CD4-positive, CD25-positive, alpha-beta regulatory T cell (primary cell): ENCODE results near the gene CCL4. TPM values are rescaled to one million over a fixed set of nuclear protein-coding genes. Genes with fewer than 3 reads are reported as not detected.

ENCODE experiments used
- ATAC-seq, 2 donors: fragments of 150-1000 bp; cut with Tn5 transposase; one replicate each; pipeline ENCODE4 v1.10.0; 2021; ENCODE audit warnings: low read depth in 2 of 2, moderate number of reproducible peaks in 2 of 2, moderate library complexity in 1 of 2
- DNase-seq, 3 donors: peaks; one replicate each; pipeline versions ENCODE4 v3.0.0 to v3.0.0-alpha.2; 2012 to 2022; ENCODE audit warnings: mixed read lengths in 1 of 3
- H3K27ac ChIP-seq: one replicate; pipeline ENCODE4 v1.7.0; 2013; ENCODE audit warnings: mild to moderate bottlenecking, low read length; ENCODE audit not compliant: insufficient read depth, poor library complexity, severe bottlenecking
- H3K27me3 ChIP-seq: one replicate; pipeline ENCODE4 v1.7.0; 2013; ENCODE audit warnings: low read length; ENCODE audit not compliant: control insufficient read depth, insufficient read depth
- H3K36me3 ChIP-seq: one replicate; pipeline ENCODE4 v1.7.0; 2013; ENCODE audit warnings: mild to moderate bottlenecking, low read length, moderate library complexity; ENCODE audit not compliant: control insufficient read depth, insufficient read depth
- H3K4me1 ChIP-seq: 2 replicates; pipeline ENCODE4 v1.7.0; 2013; ENCODE audit warnings: mild to moderate bottlenecking, low read length; ENCODE audit not compliant: insufficient read depth, control insufficient read depth, poor library complexity, severe bottlenecking
- H3K4me3 ChIP-seq: one replicate; pipeline ENCODE4 v1.7.0; 2013; ENCODE audit warnings: low read depth, mild to moderate bottlenecking, low read length, moderate library complexity
- H3K9me3 ChIP-seq, 2 experiments: 1 replicate in 1 of 2; 2 replicates in 1 of 2; pipeline ENCODE4 v1.7.0; 2013; ENCODE audit warnings: low read length in 2 of 2, mild to moderate bottlenecking in 1 of 2, moderate library complexity in 1 of 2; ENCODE audit not compliant: control insufficient read depth in 2 of 2
- H3K27ac Mint-ChIP-seq, 3 donors: one replicate each; pipeline ENCODE4 v1.8.0; 2020 to 2022; ENCODE audit warnings: mild to moderate bottlenecking in 3 of 3, mixed read lengths in 3 of 3, moderate library complexity in 2 of 3
- H3K27me3 Mint-ChIP-seq: one replicate; pipeline ENCODE4 v1.8.0; 2022; ENCODE audit warnings: mild to moderate bottlenecking, mixed read lengths
- H3K36me3 Mint-ChIP-seq: one replicate; pipeline ENCODE4 v1.8.0; 2020; ENCODE audit warnings: mixed read lengths
- H3K4me1 Mint-ChIP-seq, 4 donors: one replicate each; pipeline ENCODE4 v1.8.0; 2020 to 2022; ENCODE audit warnings: mixed read lengths in 4 of 4, mild to moderate bottlenecking in 1 of 4
- H3K4me3 Mint-ChIP-seq, 4 donors: one replicate each; pipeline ENCODE4 v1.8.0; 2020 to 2022; ENCODE audit warnings: mild to moderate bottlenecking in 4 of 4, mixed read lengths in 4 of 4, moderate library complexity in 3 of 4
- H3K9me3 Mint-ChIP-seq, 7 donors: one replicate each; pipeline ENCODE4 v1.8.0; 2020 to 2022; ENCODE audit warnings: mixed read lengths in 7 of 7, mild to moderate bottlenecking in 3 of 7, moderate library complexity in 2 of 7
- polyA plus RNA-seq, 4 donors: library from polyadenylated mRNA; unstranded; fragments of 300-500 nt; fragmentation: Illumina TruSeq; gene quantifications; one replicate each; pipeline ENCODE4 v1.2.3, GENCODE V29; 2021
- total RNA-seq: library from RNA; stranded (reverse); gene quantifications from one replicate; pipeline ENCODE4 v1.2.3, GENCODE V29; 2022

The CCL4 gene
- total and polyA plus RNA-seq, 5 donors from 2014 or later, result 0.49 to 1.2 (median 0.59) TPM; not detected in 2

- no peak overlapping the region for H3K4me3 Mint-ChIP-seq
- peaks cover 4% of the 10 kb centered on the region for H3K27me3 ChIP-seq
- H3K27ac Mint-ChIP-seq, result no peak overlapping the region
- H3K4me3 ChIP-seq, result no peak overlapping the region
- ATAC-seq, result no peak
- H3K9me3 Mint-ChIP-seq, result peaks cover 0 to 16% (median 3%) of the 10 kb centered on the region in 7 donors
- H3K27ac ChIP-seq, result no peak overlapping the region
- no peaks in the 10 kb centered on the region for H3K4me1 ChIP-seq
- H3K36me3 Mint-ChIP-seq, result no peaks in the 10 kb centered on the region
- no peak for DNase-seq
- H3K4me1 Mint-ChIP-seq, result no peaks in the 10 kb centered on the region
- no peaks in the 10 kb centered on the region for H3K36me3 ChIP-seq
- peaks cover 5% of the 10 kb centered on the region for H3K27me3 Mint-ChIP-seq
- peaks cover 6% of the 10 kb centered on the region in 2 experiments for H3K9me3 ChIP-seq
These were observed 26.0 kb downstream of the CCL4 start for GRCh38 chr17:36129616-36130015.

GRCh38 chr17:36130346-36130745, 26.7 kb downstream of the CCL4 start:
- Mint-ChIP-seq H3K27me3 (peaks cover 10% of the 10 kb centered on the region), H3K4me3 (no peak overlapping the region), H3K9me3 (peaks cover 0 to 15% (median 3%) of the 10 kb centered on the region in 7 donors), H3K4me1 (no peaks in the 10 kb centered on the region), H3K36me3 (no peaks in the 10 kb centered on the region), H3K27ac (no peak overlapping the region)
- Histone ChIP-seq H3K4me3 (no peak overlapping the region), H3K27ac (no peak overlapping the region), H3K27me3 (peaks cover 6% of the 10 kb centered on the region), H3K9me3 (peaks cover 4 to 6% of the 10 kb centered on the region in 2 experiments), H3K4me1 (no peaks in the 10 kb centered on the region), H3K36me3 (no peaks in the 10 kb centered on the region)
- no peak for ATAC-seq
- DNase-seq, result no peak

DNA sequence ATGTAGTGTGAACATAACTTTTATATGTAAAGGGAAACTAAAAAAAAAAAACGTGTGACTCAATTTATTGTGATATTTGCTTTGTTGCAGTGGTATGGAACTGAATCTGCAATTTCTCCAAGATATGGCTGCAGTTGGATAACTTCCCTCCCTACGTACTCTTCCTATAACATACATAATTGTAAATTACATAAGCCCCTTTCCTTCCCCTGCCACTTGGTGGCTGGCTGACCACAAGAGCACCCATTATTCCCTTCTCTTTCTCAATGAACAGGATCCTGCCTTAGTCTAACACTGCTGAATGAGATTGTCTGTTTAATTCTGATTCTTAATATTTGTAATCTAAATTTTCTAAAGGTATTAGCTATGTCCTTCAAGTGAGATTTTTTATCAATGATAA, 27.8 kb downstream of the CCL4 start:
- H3K4me3 ChIP-seq, result no peak overlapping the region
- peaks cover 0 to 5% (median 0%) of the 10 kb centered on the region in 7 donors for H3K9me3 Mint-ChIP-seq
- H3K27ac Mint-ChIP-seq, result no peak overlapping the region
- H3K27me3 ChIP-seq, result peaks cover 8% of the 10 kb centered on the region
- no peaks in the 10 kb centered on the region for H3K36me3 ChIP-seq
- H3K4me3 Mint-ChIP-seq, result no peak overlapping the region
- no peaks in the 10 kb centered on the region for H3K36me3 Mint-ChIP-seq
- no peaks in the 10 kb centered on the region for H3K4me1 ChIP-seq
- H3K9me3 ChIP-seq, result no peaks in the 10 kb centered on the region
- H3K27me3 Mint-ChIP-seq, result peaks cover 10% of the 10 kb centered on the region
- no peaks in the 10 kb centered on the region for H3K4me1 Mint-ChIP-seq
- no peak overlapping the region for H3K27ac ChIP-seq
- no peak for DNase-seq
- ATAC-seq, result no peak

- no peak overlapping the region for H3K27ac Mint-ChIP-seq
- no peak overlapping the region for H3K4me3 ChIP-seq
- peaks cover 0 to 2% (median 0%) of the 10 kb centered on the region in 7 donors for H3K9me3 Mint-ChIP-seq
- H3K4me1 Mint-ChIP-seq, result no peaks in the 10 kb centered on the region
- H3K27ac ChIP-seq, result no peak overlapping the region
- no peaks in the 10 kb centered on the region for H3K36me3 ChIP-seq
- no peak for ATAC-seq
- no peak overlapping the region for H3K4me3 Mint-ChIP-seq
- no peaks in the 10 kb centered on the region for H3K4me1 ChIP-seq
- no peak for DNase-seq
- no peaks in the 10 kb centered on the region for H3K36me3 Mint-ChIP-seq
- H3K27me3 Mint-ChIP-seq, result peaks cover 10% of the 10 kb centered on the region
- peaks cover 8% of the 10 kb centered on the region for H3K27me3 ChIP-seq
- no peaks in the 10 kb centered on the region for H3K9me3 ChIP-seq
These were observed 28.3 kb downstream of the CCL4 start for GRCh38 chr17:36131931-36132330.

- no peak overlapping the region for H3K4me3 Mint-ChIP-seq
- Histone ChIP-seq H3K4me3 (no peak overlapping the region), H3K27ac (no peak overlapping the region), H3K36me3 (no peaks in the 10 kb centered on the region), H3K9me3 (no peaks in the 10 kb centered on the region), H3K4me1 (no peaks in the 10 kb centered on the region), H3K27me3 (peaks cover 8% of the 10 kb centered on the region)
- DNase-seq (no peak), ATAC-seq (no peak)
- H3K27ac Mint-ChIP-seq, result no peak overlapping the region
- H3K27me3 Mint-ChIP-seq, result peaks cover 10% of the 10 kb centered on the region
- H3K9me3 Mint-ChIP-seq, result no peaks in the 10 kb centered on the region
- no peaks in the 10 kb centered on the region for H3K4me1 Mint-ChIP-seq
- H3K36me3 Mint-ChIP-seq, result no peaks in the 10 kb centered on the region
These were observed 28.8 kb downstream of the CCL4 start for GRCh38 chr17:36132421-36132831.

- H3K4me3 Mint-ChIP-seq, result no peak overlapping the region
- DNase-seq, result no peak
- peaks cover 10% of the 10 kb centered on the region for H3K27me3 Mint-ChIP-seq
- H3K4me1 Mint-ChIP-seq, result no peaks in the 10 kb centered on the region
- no peak overlapping the region for H3K4me3 ChIP-seq
- no peak overlapping the region for H3K27ac Mint-ChIP-seq
- no peaks in the 10 kb centered on the region for H3K36me3 Mint-ChIP-seq
- H3K9me3 ChIP-seq, result no peaks in the 10 kb centered on the region
- H3K4me1 ChIP-seq, result no peaks in the 10 kb centered on the region
- H3K36me3 ChIP-seq, result no peaks in the 10 kb centered on the region
- no peak overlapping the region for H3K27ac ChIP-seq
- peaks cover 0 to 2% (median 0%) of the 10 kb centered on the region in 7 donors for H3K9me3 Mint-ChIP-seq
- H3K27me3 ChIP-seq, result peaks cover 8% of the 10 kb centered on the region
- ATAC-seq, result no peak
These were observed 30.1 kb downstream of the CCL4 start for GRCh38 chr17:36133602-36134236.

- Histone ChIP-seq H3K36me3 (no peaks in the 10 kb centered on the region), H3K27ac (no peak overlapping the region), H3K9me3 (no peaks in the 10 kb centered on the region), H3K27me3 (peaks cover 8% of the 10 kb centered on the region), H3K4me1 (no peaks in the 10 kb centered on the region), H3K4me3 (no peak overlapping the region)
- no peak for ATAC-seq
- Mint-ChIP-seq H3K4me1 (no peaks in the 10 kb centered on the region), H3K36me3 (no peaks in the 10 kb centered on the region), H3K9me3 (peaks cover 0 to 2% (median 0%) of the 10 kb centered on the region in 7 donors), H3K27ac (no peak overlapping the region), H3K27me3 (peaks cover 10% of the 10 kb centered on the region), H3K4me3 (no peak overlapping the region)
- no peak for DNase-seq
These were observed 31.8 kb downstream of the CCL4 start for GRCh38 chr17:36135465-36135864.

DNA sequence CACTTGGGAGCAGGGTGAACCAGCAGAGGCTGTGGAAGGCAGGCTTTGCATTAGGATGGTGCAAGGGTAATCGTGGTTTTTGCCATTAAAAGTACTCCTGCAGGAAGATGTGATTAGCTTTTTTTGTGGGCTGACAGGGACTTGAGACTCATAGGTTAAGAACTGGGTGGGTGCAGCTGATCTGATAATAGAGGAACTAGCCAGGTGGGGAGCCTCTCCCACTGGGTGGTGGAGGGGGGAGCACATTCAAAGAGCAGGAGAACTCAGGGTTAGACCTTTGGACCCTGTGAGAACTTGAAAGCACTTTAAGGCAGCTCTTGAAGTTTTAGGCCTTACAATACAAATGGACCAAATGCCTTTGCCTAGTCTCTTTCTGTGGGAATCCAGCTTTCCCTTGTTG, 32.4 kb downstream of the CCL4 start:
- Histone ChIP-seq H3K27ac (no peak overlapping the region), H3K4me3 (no peak overlapping the region), H3K4me1 (no peaks in the 10 kb centered on the region), H3K27me3 (peaks cover 8% of the 10 kb centered on the region), H3K9me3 (no peaks in the 10 kb centered on the region), H3K36me3 (no peaks in the 10 kb centered on the region)
- Mint-ChIP-seq H3K27me3 (peaks cover 10% of the 10 kb centered on the region), H3K9me3 (peaks cover 0 to 2% (median 0%) of the 10 kb centered on the region in 7 donors), H3K27ac (no peak overlapping the region), H3K36me3 (no peaks in the 10 kb centered on the region), H3K4me3 (no peak overlapping the region), H3K4me1 (no peaks in the 10 kb centered on the region)
- DNase-seq (no peak), ATAC-seq (no peak)
